Measurements from ENCODE around the gene TIE1. TPM values are rescaled to one million over a fixed set of nuclear protein-coding genes. Genes with fewer than 3 reads are reported as not detected.

The TIE1 gene
- total RNA-seq, 1 donor from 2014 or later, result 1,392 TPM

DNA sequence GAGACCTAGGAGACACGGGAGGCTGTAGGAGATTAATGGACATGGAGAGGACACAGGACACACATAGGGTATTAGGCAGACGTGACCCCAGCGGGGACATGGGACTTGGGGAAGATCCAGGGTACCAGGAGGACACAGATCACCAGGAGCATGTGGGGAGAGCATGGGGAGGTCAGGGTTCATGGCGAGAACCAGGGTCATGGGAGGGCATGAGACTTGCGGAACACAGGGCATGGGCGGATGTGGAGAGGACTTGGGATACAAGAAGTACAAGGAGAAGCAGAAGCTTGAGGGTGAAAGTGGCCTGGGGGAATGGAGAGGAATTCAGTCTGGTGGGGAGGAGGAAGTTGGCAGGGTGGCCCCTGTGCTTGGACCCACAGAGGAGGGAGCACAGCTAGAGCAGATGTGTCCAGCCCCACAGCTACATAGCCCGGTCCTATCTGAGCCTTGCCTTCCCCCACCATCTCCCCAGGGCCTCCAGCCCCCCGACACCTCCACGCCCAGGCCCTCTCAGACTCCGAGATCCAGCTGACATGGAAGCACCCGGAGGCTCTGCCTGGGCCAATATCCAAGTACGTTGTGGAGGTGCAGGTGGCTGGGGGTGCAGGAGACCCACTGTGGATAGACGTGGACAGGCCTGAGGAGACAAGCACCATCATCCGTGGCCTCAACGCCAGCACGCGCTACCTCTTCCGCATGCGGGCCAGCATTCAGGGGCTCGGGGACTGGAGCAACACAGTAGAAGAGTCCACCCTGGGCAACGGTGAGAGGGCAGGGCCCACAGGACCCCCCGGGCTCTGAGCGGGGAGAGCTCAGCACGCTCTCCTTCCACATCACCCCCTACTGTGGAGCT lies 12.1 kb downstream of the TIE1 start:
- DNase-seq, result no peak

DNA sequence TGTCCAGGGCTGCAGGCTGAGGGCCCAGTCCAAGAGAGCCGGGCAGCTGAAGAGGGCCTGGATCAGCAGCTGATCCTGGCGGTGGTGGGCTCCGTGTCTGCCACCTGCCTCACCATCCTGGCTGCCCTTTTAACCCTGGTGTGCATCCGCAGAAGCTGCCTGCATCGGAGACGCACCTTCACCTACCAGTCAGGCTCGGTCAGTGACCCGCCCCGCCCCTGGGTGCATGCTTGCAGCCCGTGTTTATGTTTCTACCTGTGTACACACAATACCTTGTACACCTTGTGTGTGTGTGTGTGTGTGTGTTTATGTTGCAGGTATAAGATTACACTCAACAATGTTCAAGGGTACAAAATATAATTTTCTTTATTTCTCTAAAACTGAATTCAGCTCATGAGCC lies 13.0 kb downstream of the TIE1 start:
- DNase-seq, result no peak

DNA sequence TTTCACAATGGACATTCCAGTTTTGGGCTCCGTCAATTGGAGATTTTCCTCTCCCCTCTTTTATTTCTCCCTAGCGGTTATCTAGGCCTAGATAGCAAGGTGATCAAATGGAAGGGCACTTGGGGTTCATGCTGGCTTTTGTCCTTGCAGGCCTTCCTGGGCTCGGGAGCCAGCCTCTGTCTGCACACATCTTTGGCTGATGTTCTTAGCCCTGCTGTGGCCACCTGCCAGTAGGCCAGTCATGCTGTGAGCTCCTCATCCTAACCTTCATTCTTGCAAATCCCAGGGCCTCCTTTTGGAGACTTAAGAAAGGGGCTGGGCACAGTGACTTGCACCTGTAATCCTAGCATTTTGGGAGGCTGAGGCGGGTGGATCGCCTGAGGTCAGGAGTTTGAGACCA lies 13.5 kb downstream of the TIE1 start:
- DNase-seq, result no peak

GRCh38 chr1:43315481-43315880 lies 14.7 kb downstream of the TIE1 start:
- DNase-seq, result no peak

GRCh38 chr1:43315963-43316737 lies 15.4 kb downstream of the TIE1 start:
- DNase-seq, result no peak

DNA sequence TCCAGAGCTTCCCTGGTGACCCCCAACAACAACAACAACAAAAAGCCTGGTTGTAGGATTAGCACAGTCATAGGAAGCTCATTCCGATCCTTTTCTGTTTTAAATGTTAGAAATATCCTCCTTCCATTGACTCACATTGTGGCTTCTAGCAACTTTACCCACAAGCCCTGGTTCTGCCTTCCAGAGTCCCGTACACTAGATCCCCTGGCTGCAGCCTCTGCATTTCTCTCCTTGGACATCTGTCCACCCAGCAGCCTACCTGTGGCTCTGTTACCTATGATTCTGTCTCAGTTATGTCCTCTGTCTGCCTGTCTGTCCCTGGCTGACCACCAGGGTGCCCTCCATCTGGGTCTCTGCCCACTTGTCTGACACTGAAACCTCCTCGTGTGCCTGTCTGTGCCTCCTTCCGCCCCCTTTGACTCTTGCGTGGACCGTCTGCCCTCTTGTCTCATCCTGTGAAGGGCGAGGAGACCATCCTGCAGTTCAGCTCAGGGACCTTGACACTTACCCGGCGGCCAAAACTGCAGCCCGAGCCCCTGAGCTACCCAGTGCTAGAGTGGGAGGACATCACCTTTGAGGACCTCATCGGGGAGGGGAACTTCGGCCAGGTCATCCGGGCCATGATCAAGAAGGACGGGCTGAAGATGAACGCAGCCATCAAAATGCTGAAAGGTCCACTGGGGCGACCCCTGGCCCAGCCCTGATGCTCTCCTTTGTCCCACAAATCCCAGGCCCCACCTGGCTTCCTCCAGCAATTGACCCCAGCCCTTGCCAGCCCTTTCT lies 16.1 kb downstream of the TIE1 start:
- no peak for DNase-seq

GRCh38 chr1:43317817-43318471 lies 17.2 kb downstream of the TIE1 start:
- no peak for DNase-seq

DNA sequence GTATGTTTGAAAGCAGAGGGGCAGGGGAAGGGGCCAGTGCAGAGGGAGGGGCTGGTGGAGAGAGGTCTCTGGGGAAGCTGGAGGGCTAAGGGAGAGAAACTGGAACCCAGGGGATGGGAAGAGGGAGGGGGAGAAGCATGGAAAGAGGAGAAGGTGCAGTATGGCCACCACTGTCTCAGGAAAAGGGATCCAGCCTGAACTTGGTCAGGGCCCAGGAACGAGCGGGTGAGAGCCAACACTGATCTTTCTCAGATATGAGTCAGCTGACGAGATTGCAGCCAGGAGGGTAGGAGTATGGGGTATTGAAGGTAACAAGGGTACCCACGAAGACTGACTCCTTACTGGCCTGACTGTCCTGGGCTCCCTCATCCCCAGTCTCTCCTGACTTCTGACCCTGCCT lies 18.0 kb downstream of the TIE1 start:
- DNase-seq, result no peak

GRCh38 chr1:43319288-43319687 lies 18.5 kb downstream of the TIE1 start:
- no peak for DNase-seq

DNA sequence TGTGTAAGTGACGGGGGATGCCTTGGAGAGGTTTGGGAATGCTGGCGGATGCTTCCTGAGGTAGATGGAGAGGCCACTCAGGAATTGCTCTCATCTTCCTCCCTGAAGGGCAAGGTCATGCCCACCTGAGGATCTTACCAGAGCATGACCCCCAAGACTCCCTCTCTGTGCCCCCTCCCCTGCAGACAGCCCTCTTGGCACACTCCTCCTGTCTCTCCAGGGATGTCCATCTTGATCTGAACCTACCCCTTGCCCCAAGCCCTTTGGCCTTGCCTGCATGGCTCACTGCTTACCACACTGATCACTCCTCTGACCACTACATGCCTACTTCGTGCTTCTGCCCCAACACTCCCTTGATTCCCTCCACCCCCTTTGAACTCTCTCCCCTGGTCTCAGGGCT lies 19.0 kb downstream of the TIE1 start:
- no peak for DNase-seq

GRCh38 chr1:43321331-43321891 lies 20.6 kb downstream of the TIE1 start:
- no peak for DNase-seq

DNA sequence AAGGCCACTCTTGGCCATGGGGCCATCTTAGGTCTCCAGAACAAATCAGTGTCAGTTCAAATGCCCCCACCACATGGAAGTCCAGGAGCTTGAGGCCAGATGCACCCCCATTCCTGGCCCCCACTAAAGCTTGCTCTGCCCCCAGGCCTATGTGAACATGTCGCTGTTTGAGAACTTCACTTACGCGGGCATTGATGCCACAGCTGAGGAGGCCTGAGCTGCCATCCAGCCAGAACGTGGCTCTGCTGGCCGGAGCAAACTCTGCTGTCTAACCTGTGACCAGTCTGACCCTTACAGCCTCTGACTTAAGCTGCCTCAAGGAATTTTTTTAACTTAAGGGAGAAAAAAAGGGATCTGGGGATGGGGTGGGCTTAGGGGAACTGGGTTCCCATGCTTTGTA lies 21.7 kb downstream of the TIE1 start:
- no peak for DNase-seq

DNA sequence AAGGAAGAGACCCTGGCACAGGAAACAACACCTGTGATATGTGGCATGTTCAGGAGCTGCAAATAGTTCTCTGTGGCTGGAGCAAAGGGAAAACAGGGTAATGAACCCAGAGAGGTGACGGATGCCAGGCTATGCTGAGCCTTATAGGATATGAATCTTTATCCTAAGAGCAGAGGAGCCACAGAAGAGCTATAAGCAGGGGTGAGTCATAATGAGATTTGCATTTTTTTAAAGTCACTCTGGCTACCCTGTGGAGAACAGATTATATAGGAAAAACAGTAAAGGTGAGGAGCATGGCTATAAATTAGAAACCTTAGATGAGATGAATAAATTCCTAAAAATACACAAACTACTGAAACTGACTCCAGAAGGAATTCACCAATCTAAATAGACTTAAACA lies 24.0 kb downstream of the TIE1 start:
- no peak for DNase-seq

DNA sequence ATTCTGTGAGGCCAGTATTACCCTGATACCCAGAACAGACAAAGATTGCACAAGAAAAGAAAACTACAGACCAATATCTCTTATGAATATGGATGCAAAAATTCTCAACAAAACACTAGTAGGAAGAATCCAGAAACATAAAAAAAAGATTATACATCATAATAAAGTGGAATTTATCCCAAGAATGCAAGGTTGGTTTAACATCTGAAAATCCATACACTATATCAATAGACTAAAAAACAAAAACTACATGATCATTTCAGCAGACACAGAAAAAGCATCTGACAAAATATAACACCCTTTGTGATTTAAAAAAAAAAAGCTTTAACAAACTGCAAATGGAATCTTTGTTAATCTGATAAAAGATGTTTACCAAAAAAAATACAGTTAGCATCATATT lies 24.6 kb downstream of the TIE1 start:
- DNase-seq, result no peak

GRCh38 chr1:43327549-43328292 lies 26.9 kb downstream of the TIE1 start:
- no peak for DNase-seq

- DNase-seq, result peak; percentile 85
Observed at GRCh38 chr1:43329995-43330751, 29.4 kb downstream of the TIE1 start.

- DNase-seq, result no peak
Observed at GRCh38 chr1:43331688-43332087, 30.9 kb downstream of the TIE1 start.

DNA sequence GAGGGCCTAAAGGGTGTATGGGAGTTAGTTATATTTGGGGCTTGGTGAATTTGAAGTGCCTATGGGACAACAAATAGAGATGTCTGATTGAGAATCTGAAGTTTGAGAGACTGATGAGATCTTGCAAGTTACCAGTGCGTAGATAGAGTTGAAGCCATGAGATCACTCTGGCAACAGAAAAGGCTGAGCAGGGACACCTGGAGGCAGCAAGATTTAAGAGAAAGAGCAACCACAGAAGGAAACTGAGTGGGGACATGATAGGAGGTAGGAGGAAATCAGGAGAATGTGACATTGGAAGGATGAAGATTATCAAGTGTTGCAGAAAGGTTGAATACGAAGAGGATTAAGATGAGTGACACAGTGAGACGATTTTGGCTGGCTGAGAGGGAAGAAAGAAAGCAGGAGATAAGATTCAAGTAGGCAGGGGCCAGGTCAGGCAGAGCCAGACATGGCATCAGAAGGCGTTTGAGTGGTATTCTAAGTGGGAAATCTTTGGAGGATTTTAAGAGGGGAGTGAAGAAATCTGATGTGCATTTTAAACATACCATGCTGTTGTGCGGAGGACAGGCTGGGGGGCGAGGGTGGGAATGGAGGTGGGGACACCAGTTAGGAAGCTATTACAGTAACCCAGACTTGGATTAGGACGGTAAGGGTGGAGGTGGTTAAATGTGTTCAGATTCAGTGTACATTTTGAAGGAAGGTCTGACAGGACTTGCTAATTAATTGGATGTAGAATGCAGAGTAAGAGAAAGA lies 33.8 kb downstream of the TIE1 start:
- DNase-seq, result no peak

DNA sequence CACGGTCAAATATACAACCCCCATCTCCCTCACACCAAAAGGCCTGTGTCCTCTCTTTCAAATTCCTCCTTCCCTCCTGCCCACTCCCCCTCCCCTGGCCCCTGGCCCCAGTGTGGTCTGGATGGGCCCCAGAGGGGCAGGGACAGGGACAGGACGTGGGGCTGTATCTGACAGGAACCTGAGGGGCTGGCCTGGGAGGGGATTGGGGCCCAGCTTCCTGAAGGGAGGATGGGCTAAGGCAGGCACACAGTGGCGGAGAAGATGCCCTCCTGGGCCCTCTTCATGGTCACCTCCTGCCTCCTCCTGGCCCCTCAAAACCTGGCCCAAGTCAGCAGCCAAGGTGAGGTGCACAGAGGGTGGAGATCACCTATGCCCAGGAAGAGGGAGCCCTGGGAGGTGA lies 36.8 kb downstream of the TIE1 start, which contains the start of gene MPL:
Gene MPL, plus strand, starts transcription at position 231 of the 400 bp plus-strand sequence. Its CDS starts 31 bp downstream, at position 262.
- no peak for DNase-seq

- no peak for DNase-seq
Observed at GRCh38 chr1:43338001-43338400, 37.2 kb downstream of the TIE1 start.

Measured in dermis blood vessel endothelial cell (primary cell).